GM21390 (cell line): ENCODE data around the gene TBX3.
"Not testable (repeated sequence)": the region's sequence is repeated elsewhere in the genome, so short reads cannot be mapped to it uniquely, and the experiment has no call there.

Experiments used
- ATAC-seq: cut with Tn5 transposase; IDR thresholded peaks from one replicate; pipeline ENCODE4 v1.9.1; 2021; ENCODE audit not compliant: unreplicated experiment

TBX3 gene

DNA sequence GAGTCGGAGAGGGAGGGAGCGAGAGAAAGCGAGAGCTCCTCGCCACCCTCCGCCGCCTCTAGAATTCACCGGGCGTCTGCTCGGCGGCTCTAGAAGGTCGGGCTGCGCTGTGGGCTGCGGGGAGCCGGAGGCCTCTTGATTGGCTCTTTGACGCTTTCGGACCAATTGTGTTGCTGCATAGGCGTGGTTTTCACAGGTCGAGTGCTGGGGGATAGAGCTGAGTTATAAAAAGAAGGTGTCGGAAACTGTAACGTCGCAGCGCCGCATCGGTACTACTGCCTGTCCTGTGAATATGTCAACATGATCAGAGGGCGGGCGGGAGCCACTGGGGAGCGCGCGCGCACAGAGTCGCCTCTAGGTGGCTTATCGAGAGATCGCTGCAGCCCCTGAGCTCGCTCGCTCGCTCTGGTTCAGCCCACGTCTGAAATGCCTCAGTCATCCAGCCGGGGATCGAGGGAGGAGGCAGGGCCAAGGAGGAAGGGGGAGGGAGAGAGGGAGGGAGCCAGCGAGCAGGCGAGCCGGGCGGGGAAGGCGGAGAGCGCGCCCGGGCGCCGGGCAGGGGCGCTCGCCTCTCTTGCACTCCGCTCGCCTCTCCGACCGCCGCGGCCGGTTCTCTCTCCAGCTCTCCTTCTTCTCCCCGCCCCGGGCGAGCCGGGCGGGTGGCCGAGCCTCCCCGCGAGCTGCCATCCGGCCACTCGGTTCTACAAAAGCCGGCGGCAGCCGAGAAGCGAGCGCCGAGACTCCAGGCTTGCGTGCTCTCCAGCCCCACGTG is at the start of gene TBX3:
TSS of gene TBX3 (minus strand) at position 78 of the 772 bp plus-strand sequence. CDS start 975 bp downstream, outside the sequence.
- ATAC-seq: no peak

DNA sequence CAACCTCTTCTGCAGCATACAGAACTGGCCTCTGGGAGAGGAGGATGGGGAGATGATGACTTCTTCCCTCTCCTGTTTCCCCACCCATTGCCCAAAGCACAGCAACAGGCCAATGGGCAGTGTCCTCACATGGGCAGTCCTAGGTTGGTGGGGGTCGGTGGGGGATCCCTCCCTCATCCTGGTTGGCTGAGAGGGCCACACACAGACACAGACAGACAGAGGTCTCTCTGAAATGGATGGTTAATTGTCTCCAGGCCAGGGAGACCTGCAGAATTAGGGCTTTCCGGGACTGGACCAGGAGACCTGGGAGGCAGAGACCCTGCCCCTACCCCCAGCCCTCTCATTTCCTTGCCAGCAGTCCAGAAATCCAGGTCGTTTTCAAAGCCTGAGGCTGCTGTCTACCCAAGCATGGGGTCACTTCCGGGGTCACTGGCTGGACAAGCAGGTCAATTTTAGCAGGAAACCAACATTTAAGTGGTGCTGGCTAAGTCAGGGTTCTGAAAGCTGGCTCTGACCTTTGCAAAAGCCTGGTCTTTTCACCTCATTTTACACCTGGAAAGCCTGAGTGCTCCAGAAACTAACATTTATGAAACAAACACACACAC is 48.6 kb upstream of the TBX3 start:
- no peak for ATAC-seq

DNA sequence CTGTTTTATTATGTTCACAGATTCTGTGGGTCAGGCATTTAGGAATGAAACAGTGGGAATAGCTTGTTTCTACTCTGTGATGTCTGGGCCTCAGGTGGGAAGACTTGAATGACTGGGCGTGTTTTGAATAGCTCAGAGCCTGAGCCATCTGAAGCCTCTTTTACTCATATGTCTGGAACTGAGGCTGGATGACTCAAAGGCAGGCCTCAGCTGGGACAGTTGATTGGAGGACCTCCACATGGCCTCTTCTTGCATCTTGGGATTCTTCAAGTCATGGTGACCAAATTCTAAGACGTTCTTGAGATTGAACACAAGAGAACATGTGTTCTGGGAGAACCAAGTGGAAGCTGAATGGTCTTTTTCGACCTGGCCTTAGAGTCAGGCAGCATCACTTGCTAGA is 45.8 kb upstream of the TBX3 start:
- ATAC-seq: no peak

DNA sequence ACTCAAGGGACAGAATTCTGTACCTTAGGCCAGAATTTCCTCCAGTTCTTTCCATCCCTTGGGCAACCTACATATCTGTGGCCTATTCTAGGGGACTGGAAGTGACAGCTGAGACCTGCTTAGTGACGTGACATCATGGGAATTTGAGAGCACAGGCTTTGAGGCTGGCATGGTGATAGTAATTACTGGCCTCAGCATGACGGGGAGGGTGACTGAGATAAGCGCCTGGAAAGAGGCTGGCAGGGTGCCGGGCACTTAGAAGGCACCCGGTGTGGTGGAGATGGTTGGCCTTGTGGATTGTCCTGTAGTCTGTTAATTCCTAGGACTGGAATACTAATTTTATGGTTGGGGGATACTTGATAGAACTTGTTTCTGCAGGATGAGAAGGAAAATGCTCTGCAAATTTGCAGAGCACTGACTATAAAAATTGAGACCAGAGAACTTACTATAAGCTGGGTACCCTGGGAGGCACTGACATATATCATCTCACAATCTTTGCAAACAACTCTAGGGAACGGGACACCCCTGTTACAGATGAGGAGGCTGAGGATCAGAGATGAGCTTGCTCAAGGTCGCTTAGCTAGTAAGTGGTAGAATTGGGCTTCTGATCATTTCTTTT is 42.2 kb upstream of the TBX3 start:
- no peak for ATAC-seq

DNA sequence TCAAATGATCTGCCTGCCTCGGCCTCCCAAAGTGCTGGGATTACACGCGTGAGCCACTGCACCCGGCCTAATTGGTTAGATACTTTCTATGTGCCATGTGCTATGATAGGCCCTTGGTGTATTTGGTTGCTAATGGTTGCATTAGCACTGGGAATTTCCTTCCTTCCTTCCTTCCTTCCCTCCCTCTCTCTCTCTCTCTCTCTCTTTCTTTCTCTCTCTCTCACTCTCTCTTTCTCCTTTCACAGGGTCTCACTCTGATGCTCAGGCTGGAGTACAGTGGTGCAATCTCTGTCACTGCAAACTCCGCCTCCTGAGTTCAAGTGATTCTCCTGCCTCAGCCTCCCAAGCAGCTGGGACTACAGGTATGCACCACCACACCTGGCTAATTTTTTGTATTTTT is 38.2 kb upstream of the TBX3 start:
- ATAC-seq: not testable (repeated sequence)

DNA sequence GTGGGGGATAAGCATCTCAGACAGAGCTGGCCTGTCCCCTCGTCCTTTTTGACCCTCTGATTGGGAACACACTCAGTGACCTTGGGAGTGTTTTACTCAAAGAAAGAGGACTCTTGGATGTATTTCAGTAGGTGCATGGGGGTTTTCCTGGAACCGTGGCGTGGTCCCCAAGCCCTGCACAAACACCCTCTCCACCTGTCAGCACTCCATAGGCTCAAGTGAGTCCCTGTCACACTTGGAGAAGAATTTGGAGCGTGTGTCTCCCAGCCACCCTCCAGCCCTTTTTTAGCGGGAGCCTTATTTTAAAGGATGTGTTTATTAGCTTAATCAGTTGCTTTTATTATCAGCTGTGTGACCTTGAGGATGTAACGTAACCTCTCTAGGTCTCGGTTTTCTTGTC is 37.3 kb upstream of the TBX3 start:
- no peak for ATAC-seq

DNA sequence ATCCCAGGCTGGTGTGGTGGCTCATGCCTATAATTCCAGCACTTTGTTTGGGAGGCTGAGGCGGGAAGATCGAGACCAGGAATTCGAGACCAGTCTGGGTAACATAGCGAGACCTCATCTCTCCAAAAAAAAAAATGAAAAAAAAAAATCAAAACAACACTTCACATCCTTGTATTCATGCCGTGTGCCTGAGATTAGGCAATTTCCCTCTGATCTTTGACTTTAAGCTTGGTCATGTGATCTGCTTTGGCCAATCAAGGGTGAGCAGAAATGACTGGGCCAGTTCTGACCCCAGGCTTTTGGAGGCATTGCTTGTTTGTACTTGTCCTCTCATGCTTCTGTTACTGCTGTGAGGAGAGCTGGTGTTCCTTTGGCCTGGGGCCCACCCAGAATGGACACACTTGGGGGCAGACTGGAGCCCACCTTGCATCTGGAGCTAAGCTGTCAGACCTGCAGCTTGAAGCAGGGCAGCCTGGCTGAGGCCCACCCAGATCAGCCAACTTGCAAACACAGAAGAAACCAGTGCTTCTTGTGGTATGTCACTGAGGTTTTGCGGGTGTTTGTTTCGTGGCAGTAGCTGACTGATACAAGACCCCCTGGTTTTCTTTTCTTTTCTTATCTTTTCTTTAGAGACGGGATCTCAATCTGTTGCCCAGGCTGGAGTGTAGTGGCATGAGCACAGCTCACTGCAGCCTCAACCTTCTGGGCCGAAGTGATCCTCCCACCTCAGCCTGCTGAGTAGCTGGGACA is 29.7 kb upstream of the TBX3 start:
- ATAC-seq: no peak

DNA sequence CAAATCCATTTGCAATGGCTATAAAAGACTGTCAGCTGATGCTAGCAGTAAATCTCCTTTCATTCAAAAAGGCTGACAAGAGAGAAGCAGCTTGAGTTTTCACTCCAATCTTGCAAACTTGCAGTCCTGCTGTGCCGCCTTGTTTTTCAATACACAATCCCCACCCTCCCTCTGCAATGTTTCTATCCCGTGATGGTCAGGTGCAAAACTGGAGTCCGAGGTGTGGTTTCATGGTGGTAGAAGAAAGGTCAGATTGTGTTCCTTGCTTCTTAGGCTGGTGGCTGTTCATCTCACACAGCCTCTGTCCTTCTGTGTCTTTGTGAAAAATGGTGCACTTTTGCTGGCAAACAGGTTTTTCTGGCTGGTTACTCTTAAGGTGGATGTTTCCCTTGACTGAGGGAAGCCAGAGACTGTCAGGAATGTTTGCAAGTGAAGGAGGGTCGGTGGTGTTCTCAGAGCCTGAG is 27.7 kb upstream of the TBX3 start:
- no peak for ATAC-seq

DNA sequence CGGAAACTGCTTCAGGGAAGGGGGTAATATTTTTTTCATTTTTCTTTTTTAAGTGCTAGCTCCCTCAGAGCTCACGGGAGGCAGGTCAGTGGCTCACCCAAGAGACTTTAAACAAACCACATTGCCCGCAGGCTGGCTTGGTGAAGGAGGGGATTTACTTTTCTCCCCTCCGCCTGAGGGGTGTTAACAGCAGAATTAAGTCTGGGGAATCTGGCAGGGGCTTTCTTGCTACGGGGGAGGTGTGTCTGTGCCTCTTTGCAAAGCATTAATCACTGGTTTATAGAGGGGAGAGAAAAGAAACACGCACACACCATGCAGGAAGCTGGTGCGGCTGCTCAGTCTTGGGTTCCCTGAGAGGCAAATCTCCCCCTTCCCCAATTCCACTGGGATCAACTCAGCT is 26.2 kb upstream of the TBX3 start:
- no peak for ATAC-seq

DNA sequence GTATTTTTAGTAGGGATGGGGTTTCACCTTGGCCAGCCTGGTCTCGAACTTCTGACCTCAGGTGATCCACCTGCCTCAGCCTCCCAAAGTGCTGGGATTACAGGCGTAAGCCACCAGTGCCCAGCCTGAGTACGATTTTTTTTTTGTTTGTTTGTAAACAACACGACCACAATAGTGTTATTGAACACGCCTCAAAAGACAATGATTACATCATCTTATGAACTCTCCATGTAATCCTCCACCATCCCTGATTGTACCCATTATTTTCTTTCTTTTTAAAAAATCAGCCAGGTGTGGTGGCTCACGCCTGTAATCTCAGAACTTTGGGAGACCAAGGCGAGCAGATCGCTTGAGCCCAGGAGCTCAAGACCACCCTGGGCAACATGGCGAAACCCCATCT is 25.1 kb upstream of the TBX3 start:
- no peak for ATAC-seq

DNA sequence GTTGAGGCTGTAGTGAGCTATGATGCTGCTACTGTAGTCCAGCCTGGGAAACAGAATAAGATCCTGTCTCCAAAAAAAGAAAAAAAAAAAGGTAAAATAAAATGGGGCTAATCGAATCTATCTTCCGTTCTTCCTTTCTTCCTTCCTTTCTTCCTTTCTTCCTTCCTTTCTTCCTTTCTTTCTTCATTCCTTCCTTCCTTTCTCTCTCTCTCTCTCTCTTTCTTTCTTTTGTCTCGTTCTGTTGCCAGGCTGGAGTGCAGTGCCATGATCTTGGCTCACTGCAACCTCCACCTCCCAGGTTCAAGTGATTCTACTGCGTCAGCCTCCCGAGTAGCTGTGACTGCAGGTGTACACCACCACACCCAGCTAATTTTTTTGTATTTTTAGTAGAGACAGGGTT is 24.6 kb upstream of the TBX3 start:
- not testable (repeated sequence) for ATAC-seq

DNA sequence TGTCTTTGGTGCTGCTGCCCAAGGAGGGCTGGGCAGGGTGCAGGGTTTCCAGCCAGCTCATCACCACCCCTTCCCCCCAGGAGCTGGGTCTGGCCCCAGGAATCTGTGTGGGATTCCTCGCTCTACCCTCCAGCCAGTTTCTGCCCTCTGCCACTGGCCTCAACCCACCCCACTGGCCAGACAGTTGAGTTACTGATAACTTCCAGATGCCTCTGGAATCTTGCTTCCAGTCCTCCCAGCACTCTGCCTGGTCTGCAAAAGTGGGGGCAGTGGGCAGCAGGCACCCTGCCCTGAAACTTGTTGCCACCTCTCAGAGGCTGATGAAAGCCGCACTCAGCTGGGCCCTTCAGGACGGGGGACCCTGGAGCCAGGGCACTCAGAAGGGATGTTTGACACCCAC is 20.1 kb upstream of the TBX3 start:
- no peak for ATAC-seq

DNA sequence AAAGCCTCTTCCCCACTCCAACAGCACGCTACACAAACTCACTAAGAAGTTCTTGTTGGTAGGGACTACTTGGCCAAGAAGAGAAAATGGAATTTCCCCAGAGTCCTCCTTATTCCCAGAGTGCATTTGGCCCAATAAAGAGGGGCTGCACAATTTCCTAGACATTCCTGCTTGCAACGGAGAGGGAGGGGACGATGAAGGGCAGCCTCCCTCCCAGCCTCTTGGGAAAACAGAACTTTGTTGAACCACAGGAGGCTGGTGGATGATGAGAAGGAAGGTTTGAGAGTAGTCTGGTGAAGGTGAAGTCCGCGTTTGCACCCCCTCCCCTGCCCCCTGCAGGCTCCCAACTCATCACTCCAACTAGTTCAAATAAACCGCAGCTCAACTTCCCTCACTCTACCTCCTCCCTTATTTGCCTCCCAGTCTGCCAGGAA is 19.1 kb upstream of the TBX3 start:
- ATAC-seq: no peak

DNA sequence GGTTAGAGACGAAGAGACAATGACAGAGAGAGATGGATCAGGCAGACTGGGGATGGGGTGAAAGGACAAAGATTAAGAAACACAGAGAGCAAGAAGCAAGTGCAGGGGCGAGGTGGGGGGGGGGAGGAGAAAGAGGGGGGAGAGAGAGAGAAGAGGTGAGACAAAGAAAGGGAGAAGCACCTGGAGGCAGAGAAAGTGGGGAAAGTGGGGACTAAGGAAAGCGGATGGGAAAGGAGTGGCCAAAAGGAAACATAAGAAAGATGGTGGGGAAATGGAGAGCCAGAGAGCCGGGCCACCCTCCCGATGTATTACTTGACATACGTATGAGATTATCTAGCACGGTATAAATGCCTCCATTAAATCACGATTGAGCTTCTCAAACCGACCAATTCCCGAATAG is 18.5 kb upstream of the TBX3 start:
- no peak for ATAC-seq

DNA sequence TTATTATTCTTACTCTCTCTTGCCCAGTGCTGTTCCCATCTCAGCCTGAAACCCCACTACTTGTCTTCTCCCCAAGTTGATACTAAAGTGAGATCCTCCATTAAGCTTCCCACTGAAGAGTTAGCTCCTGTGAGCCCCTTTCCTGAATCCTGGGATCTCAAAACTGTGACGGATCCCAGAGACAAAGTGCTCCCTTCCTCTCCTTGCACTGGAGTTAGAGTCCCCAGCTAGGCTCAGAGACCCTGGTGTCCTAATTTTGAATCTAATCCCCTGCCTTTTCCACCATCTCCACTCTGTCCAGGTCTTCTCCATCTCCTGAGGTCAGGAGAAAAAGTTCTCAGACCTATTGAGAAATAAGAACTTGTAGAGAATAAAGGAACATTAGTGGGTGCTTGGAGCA is 17.6 kb upstream of the TBX3 start:
- no peak for ATAC-seq

DNA sequence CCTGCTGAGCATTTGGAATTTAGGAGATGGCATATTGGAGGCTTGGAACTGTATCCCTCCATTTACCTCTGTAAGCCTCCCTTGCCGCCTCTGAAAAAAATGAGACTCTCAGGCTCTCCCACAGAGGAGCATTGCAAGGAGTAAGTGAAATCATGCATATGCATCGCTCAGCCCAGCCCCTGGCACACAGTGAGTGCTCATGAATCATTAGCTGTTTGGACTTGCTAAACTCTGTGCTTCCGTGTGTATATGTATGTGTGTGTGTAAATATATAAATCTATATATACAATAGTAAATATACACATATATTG is 17.1 kb upstream of the TBX3 start:
- no peak for ATAC-seq

DNA sequence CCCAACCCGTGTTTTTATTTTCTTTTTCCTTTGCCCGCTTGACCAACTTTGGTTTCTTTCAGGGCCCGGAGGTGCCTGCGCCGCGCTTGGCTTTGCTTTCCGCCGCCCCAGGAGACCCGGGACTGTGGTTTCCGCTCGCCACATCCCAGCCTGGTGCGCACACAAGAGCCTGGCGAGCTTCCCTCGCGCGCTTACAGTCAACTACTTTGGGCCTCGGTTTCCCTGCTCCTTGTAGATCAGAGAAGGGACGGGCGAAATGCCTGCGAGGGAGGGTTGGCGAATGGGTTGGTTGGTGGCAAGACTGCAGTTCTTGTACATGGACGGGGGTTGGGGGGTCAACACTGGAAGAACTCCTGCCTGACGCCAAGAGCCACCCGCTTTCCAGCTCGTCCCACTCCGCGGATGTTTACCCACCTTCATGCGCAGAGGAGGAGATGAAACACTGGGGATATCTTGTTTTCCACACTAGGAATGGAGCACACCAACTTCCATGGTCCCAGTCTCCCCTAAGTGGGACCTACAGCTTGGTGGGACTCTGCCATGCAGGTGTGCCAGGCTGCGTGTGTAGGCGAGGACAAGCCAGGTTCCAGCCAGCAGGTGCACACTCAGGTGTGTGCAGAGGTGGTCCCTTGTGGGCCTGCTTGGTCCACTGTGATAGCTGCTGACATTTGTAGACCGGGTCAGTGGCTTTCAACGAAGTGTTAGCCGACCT is 16.6 kb upstream of the TBX3 start:
- ATAC-seq: no peak

DNA sequence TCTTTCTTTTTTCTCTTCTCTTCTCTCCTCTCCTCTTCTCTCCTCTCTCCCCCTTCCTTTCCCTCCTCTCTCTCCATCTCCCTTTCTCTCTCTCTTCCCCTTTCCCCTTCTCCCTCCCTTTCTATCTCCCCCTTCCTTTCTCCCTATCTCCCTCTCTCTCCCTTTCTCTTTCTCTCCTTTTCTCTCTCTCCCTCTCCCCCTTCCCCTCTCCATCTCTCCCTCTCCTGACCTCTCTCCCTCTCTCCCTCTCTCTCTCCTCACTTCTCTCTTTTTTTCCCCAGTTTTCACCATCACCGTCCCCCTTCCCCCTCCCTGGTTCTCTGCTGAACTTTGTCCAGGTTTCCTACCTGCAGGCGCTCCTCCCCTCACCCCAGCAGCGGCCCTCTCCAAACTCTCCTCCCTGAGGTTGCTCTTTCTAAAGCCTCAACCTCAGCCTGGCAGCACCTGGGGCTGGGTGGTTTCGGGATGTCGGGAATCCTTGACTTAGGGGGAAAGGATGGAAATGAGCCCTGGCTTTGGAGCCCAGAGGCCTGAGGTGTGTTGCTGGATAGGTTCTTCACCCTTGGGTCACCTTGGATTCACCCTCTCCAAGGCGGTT is 14.7 kb upstream of the TBX3 start:
- ATAC-seq: no peak

DNA sequence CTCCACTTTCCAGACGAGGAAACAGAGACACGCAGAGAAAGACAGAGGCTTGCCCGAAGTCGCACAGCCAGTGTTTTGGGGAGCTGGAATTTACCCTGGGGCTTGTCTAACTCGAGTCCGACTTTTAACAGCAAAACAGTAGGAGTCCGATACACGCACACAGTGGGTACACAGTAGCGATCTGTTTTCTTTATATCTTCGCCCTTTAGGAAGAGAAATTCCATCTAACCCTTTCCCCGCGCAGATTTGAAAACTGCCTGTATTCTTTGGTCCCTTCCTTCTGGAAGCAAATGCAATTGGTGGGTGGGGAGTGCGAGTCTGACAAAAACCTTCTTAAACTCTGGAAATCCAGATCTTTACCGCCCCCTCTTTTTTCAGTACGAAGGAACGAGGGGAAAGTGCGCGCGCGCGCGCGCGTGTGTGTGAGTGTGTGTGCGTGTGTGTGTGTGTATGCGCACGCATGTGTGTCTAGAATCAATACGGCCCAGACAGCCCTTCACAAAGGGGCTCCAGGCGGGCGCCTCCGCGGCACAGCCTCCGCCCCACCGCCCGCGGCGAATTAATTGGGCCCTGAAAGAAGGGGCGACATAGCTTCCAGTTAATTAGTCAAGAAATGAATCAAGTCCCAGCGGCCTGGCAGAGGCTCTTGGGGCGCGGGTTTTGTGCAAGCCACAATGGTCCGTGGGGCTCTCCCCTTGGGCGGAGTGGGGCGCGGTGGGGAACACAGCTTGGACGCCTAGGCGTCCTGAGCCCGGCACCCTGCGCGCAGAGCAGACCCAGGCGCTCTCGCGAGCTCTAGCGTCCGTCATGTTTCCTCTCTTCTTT is 14.0 kb upstream of the TBX3 start:
- ATAC-seq: no peak

DNA sequence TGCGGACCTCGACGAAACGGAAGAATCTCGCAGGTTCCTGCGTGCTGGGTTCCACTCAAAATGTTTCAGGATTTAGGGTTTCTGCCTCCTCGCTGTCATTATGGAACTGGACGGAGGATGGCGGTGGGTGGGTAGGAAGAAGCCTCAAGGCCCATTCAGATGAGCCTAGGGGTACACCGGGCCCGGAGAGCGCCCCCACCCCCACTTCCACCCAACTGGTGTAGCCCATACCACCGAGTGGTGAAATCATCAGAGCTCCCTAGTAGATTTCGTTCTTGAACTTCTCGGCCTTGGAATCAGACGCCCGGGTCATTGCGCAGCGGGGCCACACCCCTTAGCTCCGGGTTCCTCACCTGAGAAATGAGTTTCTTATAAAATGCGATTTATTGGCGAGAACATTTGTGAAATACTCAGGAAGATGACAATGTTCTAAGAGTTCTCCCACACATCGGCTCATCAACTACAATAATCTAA is 13.3 kb upstream of the TBX3 start:
- ATAC-seq: no peak
